Activated T-cell treated with anti-CD3 and anti-CD28 coated beads, Interleukin-2, amount 50 U/mL, for 4 hours (primary cell): Measurements from ENCODE around the gene COX18. TPM values are rescaled to one million over a fixed set of nuclear protein-coding genes. Genes with fewer than 3 reads are reported as not detected.
A peak's percentile ranks its signal among the peaks of the same experiment; 100 is the strongest.

Experiments used
- ATAC-seq, 2 donors: fragments of 200-7000 bp; cut with Tn5 transposase; one replicate each; pipeline ENCODE4 v1.10.0; 2021
- DNase-seq: peaks from one replicate; pipeline ENCODE4 v3.0.0-alpha.2; 2020
- H3K27me3 Mint-ChIP-seq: one replicate; pipeline ENCODE4 v1.8.0; 2021; ENCODE audit warnings: low read depth, mixed read lengths
- H3K36me3 Mint-ChIP-seq: one replicate; pipeline ENCODE4 v1.8.0; 2022; ENCODE audit warnings: mixed read lengths; ENCODE audit not compliant: insufficient read depth
- H3K4me1 Mint-ChIP-seq: one replicate; pipeline ENCODE4 v1.8.0; 2021; ENCODE audit warnings: low read depth, mixed read lengths
- H3K4me3 Mint-ChIP-seq: one replicate; pipeline ENCODE4 v1.8.0; 2021; ENCODE audit warnings: mild to moderate bottlenecking, moderate library complexity, mixed read lengths
- H3K9me3 Mint-ChIP-seq: one replicate; pipeline ENCODE4 v1.8.0; 2021; ENCODE audit warnings: mixed read lengths
- total RNA-seq, 3 donors: library from RNA; stranded (reverse); gene quantifications; one replicate each; pipeline ENCODE4 v1.2.1, GENCODE V29; 2021

The COX18 gene, protein sequence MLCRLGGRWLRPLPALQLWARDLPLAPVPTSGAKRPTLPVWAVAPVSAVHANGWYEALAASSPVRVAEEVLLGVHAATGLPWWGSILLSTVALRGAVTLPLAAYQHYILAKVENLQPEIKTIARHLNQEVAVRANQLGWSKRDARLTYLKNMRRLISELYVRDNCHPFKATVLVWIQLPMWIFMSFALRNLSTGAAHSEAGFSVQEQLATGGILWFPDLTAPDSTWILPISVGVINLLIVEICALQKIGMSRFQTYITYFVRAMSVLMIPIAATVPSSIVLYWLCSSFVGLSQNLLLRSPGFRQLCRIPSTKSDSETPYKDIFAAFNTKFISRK
- 10 to 100 TPM; 22.1 to 25.2 (median 23.0) TPM for total RNA-seq

DNA sequence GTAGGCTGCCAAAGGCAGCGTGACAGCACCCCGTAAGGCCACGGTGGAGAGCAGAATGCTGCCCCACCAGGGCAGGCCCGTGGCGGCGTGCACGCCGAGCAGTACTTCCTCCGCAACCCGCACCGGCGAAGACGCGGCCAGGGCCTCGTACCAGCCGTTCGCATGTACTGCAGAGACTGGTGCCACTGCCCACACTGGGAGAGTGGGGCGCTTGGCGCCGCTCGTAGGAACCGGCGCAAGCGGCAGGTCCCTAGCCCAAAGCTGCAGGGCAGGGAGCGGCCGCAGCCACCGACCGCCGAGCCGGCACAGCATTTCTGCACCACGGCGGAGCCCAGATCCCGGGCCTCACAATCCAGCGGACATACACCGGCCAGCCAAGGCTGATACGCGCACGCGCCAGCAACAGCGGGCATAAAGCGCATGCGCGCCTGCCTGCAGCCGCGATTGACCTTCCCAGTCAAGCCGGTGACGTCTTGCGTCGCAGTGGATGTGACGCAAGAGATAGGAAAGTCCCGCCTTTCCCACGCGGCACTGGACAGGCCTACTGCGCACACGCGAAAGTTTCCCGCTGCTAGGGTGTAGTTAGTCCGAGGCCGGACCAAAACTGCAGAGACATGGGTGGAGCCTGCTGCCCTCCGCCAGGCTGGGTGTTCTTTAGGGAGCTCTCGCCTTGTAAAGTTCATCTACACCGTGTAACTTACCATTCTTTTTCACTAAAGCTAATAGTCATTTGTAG, at the start of gene COX18:
TSS of gene COX18 (minus strand) at position 379 of the 736 bp plus-strand sequence. CDS start at position 312, 67 bp downstream.
- Mint-ChIP-seq H3K4me1 (peaks cover 35% of the 10 kb centered on the region), H3K9me3 (no peaks in the 10 kb centered on the region), H3K4me3 (peak within 1 kb of the TSS; percentile 93), H3K36me3 (peaks cover 12% of the 10 kb centered on the region), H3K27me3 (no peaks in the 10 kb centered on the region)
- peak; percentile 93 for DNase-seq
- peak; percentile 79 for ATAC-seq

DNA sequence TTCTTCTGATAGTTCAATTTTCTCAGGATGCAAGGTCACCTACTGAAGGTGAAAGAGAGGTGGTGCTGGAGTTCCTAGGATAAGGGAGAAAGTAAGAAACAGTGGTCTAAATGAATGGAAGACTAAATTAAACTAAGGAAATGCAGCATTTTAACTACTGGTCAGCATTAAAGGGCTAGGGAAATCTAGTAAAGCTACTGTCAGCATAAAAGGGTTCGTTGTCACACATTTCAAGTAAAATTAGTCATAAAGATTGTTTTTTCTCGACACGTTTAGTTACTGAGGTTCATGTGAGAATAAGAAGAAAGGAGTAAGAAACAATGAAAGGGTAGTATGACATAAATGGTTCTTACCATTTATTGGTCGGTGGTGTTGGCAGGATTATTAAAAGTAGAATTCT, 40.0 kb upstream of the COX18 start:
- ATAC-seq (peak in 1 of 2 donors; percentile 35), DNase-seq (no peak)
- peaks cover 19% of the 10 kb centered on the region for H3K36me3 Mint-ChIP-seq
- no peaks in the 10 kb centered on the region for H3K27me3 Mint-ChIP-seq
- no peak overlapping the region for H3K4me3 Mint-ChIP-seq
- peaks cover 8% of the 10 kb centered on the region for H3K4me1 Mint-ChIP-seq
- no peaks in the 10 kb centered on the region for H3K9me3 Mint-ChIP-seq

DNA sequence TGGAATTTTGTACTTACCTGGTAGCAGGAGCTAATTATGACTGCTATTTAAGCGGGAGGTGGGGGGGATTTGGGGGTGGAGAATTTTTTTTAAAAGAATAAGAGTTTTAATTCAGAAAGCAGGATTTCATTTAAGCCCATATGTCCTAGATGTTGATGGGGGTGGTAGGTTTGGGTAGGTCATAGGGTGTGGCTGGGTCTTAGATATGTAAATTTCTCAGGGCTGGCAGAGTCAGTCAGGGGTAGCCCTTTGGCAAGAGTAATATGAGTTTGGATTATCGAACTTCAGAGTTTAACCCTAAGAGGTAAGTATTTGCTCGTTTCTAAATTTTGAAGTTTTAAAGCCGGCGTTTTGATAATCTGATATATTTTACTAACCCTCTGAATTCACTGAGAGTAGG, 35.2 kb upstream of the COX18 start:
- Mint-ChIP-seq H3K4me1 (peaks cover 10% of the 10 kb centered on the region), H3K4me3 (no peak overlapping the region), H3K36me3 (peaks cover 27% of the 10 kb centered on the region), H3K9me3 (no peaks in the 10 kb centered on the region), H3K27me3 (no peaks in the 10 kb centered on the region)
- ATAC-seq (no peak), DNase-seq (no peak)

DNA sequence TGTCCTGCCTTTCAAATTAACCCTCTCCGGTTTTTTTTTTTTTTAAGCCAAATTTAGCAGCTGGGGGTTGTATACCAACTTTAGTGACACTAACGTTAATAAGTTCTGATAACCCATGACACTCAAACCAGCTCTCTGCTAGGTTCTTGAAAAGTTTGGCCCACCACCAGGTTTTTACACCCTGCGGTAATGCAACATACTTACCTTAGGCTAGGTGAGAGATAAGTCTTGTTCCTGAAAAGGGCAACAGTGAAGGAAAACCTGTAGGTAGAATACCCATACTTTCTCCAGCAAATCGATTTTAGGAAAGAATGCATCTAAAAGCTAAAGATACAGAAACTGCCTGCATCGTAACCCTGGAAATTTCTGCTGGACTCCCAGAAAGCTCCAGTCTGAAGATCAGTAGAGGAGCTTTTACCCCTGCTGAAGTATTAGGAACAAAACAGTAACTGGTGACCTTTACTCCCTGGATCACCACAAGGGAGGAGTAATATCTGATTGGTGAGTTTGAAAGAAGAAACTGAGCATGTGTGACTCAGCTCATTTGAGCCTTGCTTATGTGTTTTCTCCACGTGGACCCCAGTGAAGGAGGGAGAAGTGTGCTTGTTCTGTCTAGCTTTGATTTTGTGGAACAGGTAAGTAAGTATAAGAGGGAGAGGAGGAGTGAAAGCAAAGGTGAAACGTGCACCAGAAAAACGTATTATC, 34.4 kb upstream of the COX18 start:
- Mint-ChIP-seq H3K9me3 (no peaks in the 10 kb centered on the region), H3K27me3 (no peaks in the 10 kb centered on the region), H3K4me3 (no peak overlapping the region), H3K4me1 (peaks cover 10% of the 10 kb centered on the region), H3K36me3 (peaks cover 32% of the 10 kb centered on the region)
- DNase-seq (no peak), ATAC-seq (peak; percentile 24 to 25)

DNA sequence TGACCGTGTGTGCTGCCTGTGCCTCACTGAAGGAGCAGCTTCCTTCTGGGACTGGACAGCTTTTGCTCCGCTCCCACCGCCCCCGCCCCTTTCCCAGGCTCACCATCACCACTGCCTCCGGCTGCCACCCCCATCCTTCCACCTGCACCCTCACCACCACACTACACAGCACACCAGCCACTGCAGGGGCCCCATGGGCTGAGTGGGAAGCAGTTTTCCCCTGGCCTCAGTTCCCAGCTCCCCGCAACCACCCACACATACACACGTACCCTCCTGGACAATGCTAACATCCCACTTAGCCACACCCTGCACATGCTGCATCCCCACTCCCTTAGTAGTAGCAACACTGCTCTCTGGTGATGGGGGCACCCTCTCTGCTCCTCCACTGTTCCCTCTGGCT, 29.6 kb upstream of the COX18 start:
- H3K9me3 Mint-ChIP-seq, result no peaks in the 10 kb centered on the region
- peaks cover 26% of the 10 kb centered on the region for H3K36me3 Mint-ChIP-seq
- H3K4me1 Mint-ChIP-seq, result peaks cover 1% of the 10 kb centered on the region
- no peak for ATAC-seq
- H3K4me3 Mint-ChIP-seq, result no peak overlapping the region
- no peak for DNase-seq
- no peaks in the 10 kb centered on the region for H3K27me3 Mint-ChIP-seq

DNA sequence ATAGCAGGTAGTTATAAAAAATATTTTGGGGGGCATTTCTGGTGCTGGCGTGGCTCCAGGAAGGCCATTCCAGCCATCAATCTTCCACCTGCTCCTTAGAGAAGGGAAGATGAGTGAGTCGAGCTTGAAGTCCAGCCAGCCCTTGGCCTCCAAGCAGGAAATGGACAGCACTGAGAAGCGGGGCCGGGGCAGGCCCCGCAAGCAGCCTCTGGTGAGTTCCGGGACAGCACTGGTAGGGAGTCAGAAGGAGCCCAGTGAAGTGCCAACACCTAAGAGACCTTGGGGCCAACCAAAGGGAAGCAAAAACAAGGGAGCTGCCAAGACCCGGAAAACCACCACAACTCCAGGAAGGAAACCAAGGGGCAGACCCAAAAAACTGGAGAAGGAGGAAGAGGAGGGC, 29.2 kb upstream of the COX18 start:
- Mint-ChIP-seq H3K36me3 (peaks cover 27% of the 10 kb centered on the region), H3K4me1 (no peaks in the 10 kb centered on the region), H3K4me3 (no peak overlapping the region), H3K9me3 (no peaks in the 10 kb centered on the region), H3K27me3 (no peaks in the 10 kb centered on the region)
- ATAC-seq, result no peak
- DNase-seq, result no peak

DNA sequence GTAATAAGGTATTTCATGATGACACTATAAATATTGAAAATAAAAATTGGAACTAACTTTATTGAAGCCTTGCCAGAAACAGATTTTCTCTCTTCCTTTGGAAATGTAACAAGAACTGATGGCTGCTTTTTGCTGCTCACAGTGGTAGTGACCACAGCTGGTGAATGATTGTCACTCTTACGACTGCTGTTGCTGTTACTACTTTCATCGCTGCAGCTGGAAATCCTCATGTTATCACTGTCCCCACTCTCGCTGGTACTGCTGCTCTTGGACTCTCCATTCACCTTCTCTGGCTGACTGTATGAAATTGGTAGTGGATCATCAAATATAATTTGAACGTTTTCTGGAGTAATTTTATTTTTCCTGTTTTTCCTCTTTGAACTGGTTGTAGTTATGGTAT, 28.5 kb upstream of the COX18 start:
- no peaks in the 10 kb centered on the region for H3K4me1 Mint-ChIP-seq
- H3K9me3 Mint-ChIP-seq, result no peaks in the 10 kb centered on the region
- H3K27me3 Mint-ChIP-seq, result no peaks in the 10 kb centered on the region
- no peak for ATAC-seq
- no peak overlapping the region for H3K4me3 Mint-ChIP-seq
- DNase-seq, result no peak
- peaks cover 27% of the 10 kb centered on the region for H3K36me3 Mint-ChIP-seq

DNA sequence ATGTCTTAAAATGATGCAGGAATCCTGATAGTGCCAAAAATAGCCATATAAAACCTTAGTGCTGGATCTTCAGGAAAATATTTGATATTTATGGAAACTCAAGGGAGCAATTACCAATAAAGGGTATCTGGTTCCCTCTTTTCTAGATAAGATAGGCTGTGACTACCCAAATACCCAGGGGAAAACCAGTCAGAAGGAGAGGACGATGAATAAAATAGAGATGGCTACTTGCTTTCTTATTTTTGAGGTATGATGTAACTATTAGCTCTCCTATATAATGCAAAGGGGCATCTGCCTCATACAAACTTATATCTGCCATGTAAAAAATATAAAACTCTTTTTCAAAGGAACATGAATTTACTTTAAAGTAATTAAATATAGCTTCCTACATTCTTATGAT, 23.4 kb upstream of the COX18 start:
- no peak overlapping the region for H3K4me3 Mint-ChIP-seq
- H3K4me1 Mint-ChIP-seq, result peaks cover 2% of the 10 kb centered on the region
- peaks cover 27% of the 10 kb centered on the region for H3K36me3 Mint-ChIP-seq
- no peaks in the 10 kb centered on the region for H3K9me3 Mint-ChIP-seq
- no peak for ATAC-seq
- no peak for DNase-seq
- H3K27me3 Mint-ChIP-seq, result no peaks in the 10 kb centered on the region

DNA sequence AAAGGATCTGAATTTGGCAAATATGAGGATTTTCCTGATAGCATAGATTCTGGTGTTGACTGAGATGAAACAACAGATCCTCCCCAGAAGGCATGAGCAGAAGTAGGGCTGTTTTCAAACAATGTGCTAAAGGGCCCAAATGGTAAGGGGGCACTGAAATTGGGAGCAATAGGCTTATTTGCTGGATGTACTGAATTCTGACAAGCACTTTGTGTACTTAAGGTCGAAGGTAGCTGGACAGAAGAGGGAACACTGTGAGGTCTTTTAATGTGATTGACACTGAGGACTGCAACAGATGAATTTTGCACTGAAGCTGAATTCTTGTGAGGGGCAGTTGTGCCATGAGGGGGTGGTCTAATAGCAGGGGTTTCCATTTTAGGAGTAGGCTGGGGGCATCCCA, 21.2 kb upstream of the COX18 start:
- no peaks in the 10 kb centered on the region for H3K27me3 Mint-ChIP-seq
- peaks cover 11% of the 10 kb centered on the region for H3K4me1 Mint-ChIP-seq
- H3K4me3 Mint-ChIP-seq, result no peak overlapping the region
- peaks cover 28% of the 10 kb centered on the region for H3K36me3 Mint-ChIP-seq
- DNase-seq, result no peak
- no peaks in the 10 kb centered on the region for H3K9me3 Mint-ChIP-seq
- no peak for ATAC-seq

DNA sequence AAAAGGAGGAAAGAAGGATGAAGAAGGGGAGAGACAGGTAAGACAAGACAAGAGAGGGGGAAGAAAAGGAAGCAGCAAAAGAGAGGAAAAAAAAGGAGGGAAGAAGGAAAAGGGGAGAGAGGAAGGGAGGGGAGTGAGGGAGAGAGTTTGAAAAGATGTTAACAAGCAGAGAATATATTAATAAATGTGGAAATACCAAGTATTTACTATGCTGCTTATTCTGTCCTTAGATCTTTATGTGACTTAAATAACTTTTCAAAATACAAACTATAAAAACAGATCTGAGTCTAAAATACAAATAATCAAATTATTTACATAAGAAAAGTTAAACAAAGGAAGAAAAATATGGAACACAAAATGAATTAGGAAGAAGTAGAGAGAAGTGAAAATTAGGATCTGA, 18.4 kb upstream of the COX18 start:
- peaks cover 11% of the 10 kb centered on the region for H3K4me1 Mint-ChIP-seq
- no peaks in the 10 kb centered on the region for H3K9me3 Mint-ChIP-seq
- H3K27me3 Mint-ChIP-seq, result no peaks in the 10 kb centered on the region
- H3K36me3 Mint-ChIP-seq, result peaks cover 30% of the 10 kb centered on the region
- no peak for ATAC-seq
- DNase-seq, result no peak
- H3K4me3 Mint-ChIP-seq, result no peak overlapping the region

DNA sequence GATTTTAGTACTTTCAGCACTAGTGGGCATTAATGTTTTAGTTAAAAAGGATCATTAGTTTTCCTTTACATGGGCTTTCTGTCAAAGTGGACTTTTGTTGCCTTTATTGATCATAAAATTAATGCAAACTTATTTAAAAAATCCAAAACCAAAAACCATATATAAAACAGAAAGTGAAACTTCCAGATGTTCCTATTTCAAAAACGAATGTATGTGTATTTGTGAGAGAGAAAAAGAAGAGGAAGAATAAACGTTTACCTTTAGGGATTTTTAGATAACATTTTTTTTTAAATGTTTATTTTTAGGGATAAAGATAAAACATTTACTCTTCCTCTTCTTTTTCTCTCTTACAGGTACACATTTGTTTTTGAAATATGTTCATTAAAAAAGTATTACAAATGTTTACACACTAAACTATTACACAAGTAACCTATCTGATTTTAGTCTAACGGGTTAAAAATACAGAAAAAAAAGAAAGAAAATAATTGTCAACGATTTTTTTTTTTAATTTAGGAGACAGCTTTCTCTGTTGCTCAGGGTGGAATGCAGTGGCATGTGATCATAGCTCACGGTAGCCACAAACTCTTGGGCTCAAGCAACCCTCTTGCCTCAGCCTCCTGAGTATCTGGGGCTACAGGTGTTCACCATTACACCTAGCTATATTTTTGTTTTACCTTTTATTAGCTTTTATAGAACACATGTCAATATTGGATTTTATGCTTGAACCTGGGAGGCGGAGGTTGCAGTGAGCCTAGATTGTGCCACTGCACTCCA, 16.8 kb upstream of the COX18 start:
- Mint-ChIP-seq H3K4me3 (peak overlapping the region; percentile 62), H3K36me3 (peaks cover 23% of the 10 kb centered on the region), H3K4me1 (peaks cover 11% of the 10 kb centered on the region), H3K9me3 (no peaks in the 10 kb centered on the region), H3K27me3 (no peaks in the 10 kb centered on the region)
- DNase-seq (no peak), ATAC-seq (no peak)

DNA sequence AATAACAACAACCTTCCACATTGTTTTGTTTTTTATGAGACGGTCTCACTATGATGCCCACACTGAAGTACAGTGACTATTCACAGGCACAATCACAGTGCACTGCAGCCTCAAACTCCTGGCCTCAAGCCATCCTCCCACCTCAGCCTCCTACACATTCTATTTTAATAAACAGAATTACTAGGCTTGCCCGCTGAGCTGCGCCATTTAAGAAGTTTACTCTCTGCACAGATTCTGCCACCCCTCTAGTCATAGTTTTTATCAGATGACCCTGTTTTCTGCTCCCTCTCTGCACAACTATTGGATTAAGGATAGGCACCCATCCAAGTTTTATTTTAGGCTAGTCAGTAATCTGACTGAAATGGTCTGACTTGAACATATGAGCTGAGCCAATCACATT, 11.3 kb upstream of the COX18 start:
- peaks cover 30% of the 10 kb centered on the region for H3K36me3 Mint-ChIP-seq
- H3K9me3 Mint-ChIP-seq, result no peaks in the 10 kb centered on the region
- H3K4me1 Mint-ChIP-seq, result peaks cover 10% of the 10 kb centered on the region
- no peaks in the 10 kb centered on the region for H3K27me3 Mint-ChIP-seq
- H3K4me3 Mint-ChIP-seq, result no peak overlapping the region
- no peak for DNase-seq
- no peak for ATAC-seq

DNA sequence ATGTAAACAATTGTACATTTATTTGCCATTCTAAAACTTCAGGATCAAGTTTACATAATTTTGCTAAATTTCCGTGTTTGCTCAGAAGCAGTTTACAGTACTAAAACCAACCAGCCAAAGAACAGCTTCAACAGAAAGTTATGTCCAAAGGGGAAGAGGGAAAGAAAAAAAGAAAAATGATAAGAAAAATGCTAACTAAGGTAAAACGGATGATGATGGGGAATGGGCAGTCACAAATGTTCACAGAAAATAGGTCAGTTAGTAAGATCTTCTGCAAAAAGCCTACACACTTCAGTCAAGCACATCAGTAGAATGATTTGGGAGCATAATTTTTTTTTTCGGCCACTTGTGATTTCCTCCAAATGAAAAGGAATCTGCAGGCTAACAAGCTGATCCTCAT, 6.3 kb upstream of the COX18 start:
- H3K4me3 Mint-ChIP-seq, result no peak overlapping the region
- ATAC-seq, result no peak
- no peaks in the 10 kb centered on the region for H3K9me3 Mint-ChIP-seq
- no peaks in the 10 kb centered on the region for H3K27me3 Mint-ChIP-seq
- DNase-seq, result no peak
- peaks cover 7% of the 10 kb centered on the region for H3K4me1 Mint-ChIP-seq
- H3K36me3 Mint-ChIP-seq, result peaks cover 27% of the 10 kb centered on the region

DNA sequence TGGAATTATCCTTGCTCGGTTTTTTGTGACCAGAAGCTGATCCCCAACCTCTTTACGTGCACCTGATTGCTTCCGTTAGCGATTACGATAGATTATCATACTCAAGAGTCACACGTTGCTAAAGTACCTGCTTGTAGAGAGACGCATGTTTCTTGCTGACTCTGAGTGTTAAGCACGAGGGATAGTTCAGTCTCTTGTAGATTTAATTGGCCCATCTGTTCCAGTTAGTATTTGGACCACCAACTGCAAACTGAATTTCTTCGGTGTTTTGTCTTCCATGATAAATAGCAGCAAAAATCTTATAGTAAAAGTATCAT, 516 bp upstream of the COX18 start:
- Mint-ChIP-seq H3K36me3 (peaks cover 11% of the 10 kb centered on the region), H3K9me3 (no peaks in the 10 kb centered on the region), H3K4me3 (peak overlapping the region; percentile 93), H3K27me3 (no peaks in the 10 kb centered on the region), H3K4me1 (peaks cover 34% of the 10 kb centered on the region)
- DNase-seq, result no peak
- peak; percentile 4 to 6 for ATAC-seq
